GM12892 (cell line): Measurements from ENCODE around the gene GPX8.

Experiments used
- DNase-seq: peaks from one replicate; pipeline ENCODE4 v3.0.0; 2011; ENCODE audit not compliant: insufficient read length
- FAIRE-seq: peaks from 2 replicates; lab custom pipeline; 2011; peaks lifted over from hg19 to GRCh38; lab: Jason Lieb, UNC
- POLR2A ChIP-seq: IDR thresholded peaks from 2 replicates; pipeline ENCODE4 v1.6.1; 2011; ENCODE audit warnings: low read depth, low read length, control low read depth
- POLR2AphosphoS5 ChIP-seq: IDR thresholded peaks from 2 replicates; pipeline ENCODE4 v1.6.1; 2011; ENCODE audit warnings: low read depth, low read length, control low read depth
- TAF1 ChIP-seq: IDR thresholded peaks from 2 replicates; pipeline ENCODE4 v1.6.1; 2011; ENCODE audit warnings: low read depth, mild to moderate bottlenecking, control low read depth, low read length, borderline replicate concordance

The GPX8 gene

GRCh38 chr5:55146543-55147151 lies 13.3 kb upstream of the GPX8 start:
- TF ChIP-seq TAF1 = no peak
- no peak for TF ChIP-seq POLR2AphosphoS5
- no peak for TF ChIP-seq POLR2A
- peak; percentile 94 for FAIRE-seq
- DNase-seq = peak; percentile 4

- TF ChIP-seq TAF1 = no peak
- TF ChIP-seq POLR2A = no peak
- no peak for TF ChIP-seq POLR2AphosphoS5
- no peak for DNase-seq
- no peak for FAIRE-seq
These were observed 10.6 kb upstream of the GPX8 start for GRCh38 chr5:55149308-55149795.

- FAIRE-seq (no peak), DNase-seq (no peak)
- TF ChIP-seq TAF1 = no peak
- TF ChIP-seq POLR2AphosphoS5 = no peak
- TF ChIP-seq POLR2A = no peak
These were observed 7.8 kb upstream of the GPX8 start for GRCh38 chr5:55151923-55152842.

GRCh38 chr5:55154873-55155272 lies 5.1 kb upstream of the GPX8 start:
- no peak for DNase-seq
- FAIRE-seq = no peak
- TF ChIP-seq POLR2AphosphoS5 (no peak), POLR2A (no peak), TAF1 (no peak)

- no peak for DNase-seq
These were observed 680 bp downstream of the GPX8 start for GRCh38 chr5:55160493-55161209.

GRCh38 chr5:55162666-55163065 lies 2.7 kb downstream of the GPX8 start:
- TF ChIP-seq POLR2A = no peak
- no peak for TF ChIP-seq POLR2AphosphoS5
- TF ChIP-seq TAF1 = no peak
- DNase-seq = no peak
- no peak for FAIRE-seq

More at GRCh38 chr5:55160493-55161209, 680 bp downstream of the GPX8 start:
- FAIRE-seq = no peak
- TF ChIP-seq TAF1 (no peak), POLR2A (no peak), POLR2AphosphoS5 (no peak)

- TF ChIP-seq TAF1 (no peak), POLR2AphosphoS5 (no peak), POLR2A (no peak)
- FAIRE-seq (no peak), DNase-seq (no peak)
These were observed 11.5 kb downstream of the GPX8 start for GRCh38 chr5:55171471-55171870.

GRCh38 chr5:55172051-55172899 lies 12.3 kb downstream of the GPX8 start:
- FAIRE-seq = peak; percentile 83
- TF ChIP-seq POLR2AphosphoS5 = no peak
- no peak for TF ChIP-seq POLR2A
- no peak for TF ChIP-seq TAF1
- no peak for DNase-seq

GRCh38 chr5:55172937-55173686 lies 13.1 kb downstream of the GPX8 start, which contains the start of gene CDC20B:
Gene CDC20B (minus strand): TSS chr5:55173177. CDS start chr5:55173000, 177 bp downstream.
- DNase-seq (peak; percentile 74), FAIRE-seq (peak; percentile 62)
- no peak for TF ChIP-seq POLR2A
- no peak for TF ChIP-seq POLR2AphosphoS5
- no peak for TF ChIP-seq TAF1
